Skeletal muscle cell (primary cell): ENCODE results near the gene MUC13.

Experiments used
- DNase-seq: peaks from one replicate; pipeline ENCODE4 v3.0.0-alpha.2; 2010; ENCODE audit warnings: low read depth
- H3K4me3 ChIP-seq: 2 replicates; pipeline ENCODE4 v1.5.1; 2011; ENCODE audit warnings: low read depth, mild to moderate bottlenecking, control low read depth, low read length, moderate library complexity

The MUC13 gene

DNA sequence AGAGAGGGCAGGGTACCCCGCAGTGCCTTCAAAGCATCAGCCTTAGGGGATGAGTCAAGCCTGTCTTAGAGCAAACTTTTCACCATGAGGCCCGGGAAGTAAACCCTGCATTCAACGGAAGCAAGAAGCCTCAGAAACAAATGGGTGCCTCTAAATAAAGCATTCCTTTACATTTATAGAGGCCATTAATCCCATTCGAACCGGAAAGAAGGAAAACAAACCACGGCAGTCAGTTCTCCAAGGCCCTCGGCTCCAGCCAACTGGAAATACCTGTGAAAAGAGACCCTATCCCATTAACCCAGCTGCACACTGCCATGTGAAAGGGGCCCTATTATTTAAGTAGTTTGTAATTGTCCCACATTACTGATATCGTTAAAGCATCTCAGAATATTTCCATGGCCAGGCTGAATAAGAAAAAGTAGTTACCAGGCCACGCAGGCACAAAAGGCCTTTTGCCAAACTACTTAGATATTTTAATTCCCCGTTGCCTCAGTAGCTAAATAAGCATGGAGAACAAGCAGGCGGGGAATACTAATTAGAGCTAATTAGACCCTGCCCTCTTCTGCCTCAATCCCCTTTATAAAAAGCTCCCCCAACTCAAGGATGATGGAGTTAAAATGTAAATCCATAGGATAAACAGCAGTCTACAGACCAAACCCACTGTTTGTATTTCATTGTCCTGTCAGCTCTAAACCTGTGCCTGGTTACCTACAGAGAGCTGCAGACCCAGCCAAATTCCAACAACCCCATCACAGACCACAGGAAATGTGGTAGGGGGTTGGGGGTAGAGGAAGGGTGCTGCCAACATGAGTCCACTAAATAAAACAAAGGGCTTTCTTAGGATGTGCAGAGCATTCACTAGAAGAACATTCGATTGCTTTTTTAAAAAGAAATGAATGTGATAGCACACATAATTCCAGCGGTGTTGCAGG lies 51.5 kb downstream of the MUC13 start:
- H3K4me3 ChIP-seq = no peak overlapping the region
- no peak for DNase-seq

DNA sequence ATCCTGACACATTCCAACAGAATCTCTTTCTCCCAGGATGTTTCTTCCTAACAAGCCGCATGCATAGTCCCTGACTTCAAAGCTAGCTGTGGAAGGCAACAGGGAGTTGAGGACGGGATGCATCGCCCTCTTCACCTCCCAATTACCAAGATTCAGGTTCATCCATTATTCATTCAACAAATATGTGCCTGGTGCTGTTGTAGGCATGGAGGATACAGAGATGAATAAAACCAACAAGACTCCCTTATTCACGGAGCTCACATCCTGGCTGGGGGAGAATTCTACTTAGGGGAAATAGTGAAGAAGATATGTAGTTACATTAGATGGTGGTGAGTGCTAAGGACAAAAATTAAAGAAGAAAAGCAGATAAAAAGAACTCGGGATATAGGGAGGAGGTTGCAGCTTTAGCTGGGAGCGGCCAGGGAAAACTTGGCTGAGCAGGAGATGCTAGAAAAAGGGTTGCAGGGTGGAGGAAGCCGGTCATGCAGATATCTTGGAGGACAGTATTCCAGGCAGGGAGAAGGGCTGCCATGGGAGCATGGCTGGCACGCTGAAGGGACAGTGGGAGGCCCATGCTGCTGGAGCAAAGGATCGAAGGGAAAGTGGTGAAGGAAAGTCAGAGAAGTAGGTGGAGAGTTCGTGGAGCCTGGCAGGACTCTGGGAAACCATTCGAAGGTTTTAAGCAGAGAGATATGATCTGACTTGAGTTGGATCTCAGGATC lies 52.4 kb downstream of the MUC13 start:
- DNase-seq = no peak

DNA sequence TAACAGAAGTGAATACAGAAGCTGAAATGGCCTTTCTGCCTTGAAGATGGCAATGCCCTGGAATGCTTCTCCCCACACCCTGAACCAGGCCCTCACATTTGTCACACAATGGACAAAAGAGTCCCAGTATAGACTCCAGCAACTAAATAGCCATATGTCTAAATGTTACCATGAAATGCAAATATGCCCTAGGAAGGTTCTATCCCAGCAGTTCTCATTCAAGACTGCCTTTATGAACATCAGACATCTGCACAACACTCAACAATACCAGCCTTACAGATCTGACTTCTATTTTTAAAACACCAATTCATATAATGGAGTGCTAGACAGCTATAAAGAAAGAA lies 55.2 kb downstream of the MUC13 start:
- no peak for DNase-seq
- no peak overlapping the region for H3K4me3 ChIP-seq

More for the DNA sequence above, 52.4 kb downstream of the MUC13 start:
- H3K4me3 ChIP-seq = no peak overlapping the region

DNA sequence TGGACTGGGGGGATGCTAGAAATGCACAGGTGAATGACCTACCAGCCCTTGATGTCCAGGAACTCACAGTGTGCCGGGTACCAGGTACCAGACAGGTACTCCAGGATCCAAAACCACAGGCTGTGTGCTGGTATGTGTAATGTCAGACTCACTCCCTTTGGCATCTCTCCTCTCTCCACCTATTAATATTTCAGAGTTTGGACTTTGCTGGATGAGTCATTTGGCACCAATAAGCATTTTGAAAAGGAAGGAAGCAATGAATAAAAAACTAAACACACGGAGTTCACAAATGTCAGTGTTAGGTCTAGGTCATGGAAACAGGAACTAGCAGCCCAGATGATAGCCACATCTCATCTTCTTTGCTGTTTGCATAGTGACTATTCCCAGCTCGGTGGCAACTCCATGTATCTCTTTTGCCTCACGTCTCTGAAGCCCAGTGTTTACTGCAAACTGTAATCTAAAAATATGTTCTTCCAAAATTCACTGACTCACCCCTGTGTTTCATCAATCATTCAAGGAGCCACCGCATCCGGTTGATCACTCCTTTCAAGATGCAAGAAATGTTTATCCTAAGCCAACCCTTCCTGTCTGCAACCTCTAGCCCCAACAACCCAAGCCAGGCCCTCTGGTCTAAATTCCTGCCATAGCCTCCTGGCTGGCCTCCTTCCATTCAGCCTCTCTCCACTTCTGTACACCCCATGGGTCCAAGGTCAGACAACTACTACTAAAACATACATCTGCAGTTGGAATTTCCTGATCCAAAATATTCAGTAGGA lies 55.8 kb downstream of the MUC13 start:
- peak; percentile 78 for DNase-seq

DNA sequence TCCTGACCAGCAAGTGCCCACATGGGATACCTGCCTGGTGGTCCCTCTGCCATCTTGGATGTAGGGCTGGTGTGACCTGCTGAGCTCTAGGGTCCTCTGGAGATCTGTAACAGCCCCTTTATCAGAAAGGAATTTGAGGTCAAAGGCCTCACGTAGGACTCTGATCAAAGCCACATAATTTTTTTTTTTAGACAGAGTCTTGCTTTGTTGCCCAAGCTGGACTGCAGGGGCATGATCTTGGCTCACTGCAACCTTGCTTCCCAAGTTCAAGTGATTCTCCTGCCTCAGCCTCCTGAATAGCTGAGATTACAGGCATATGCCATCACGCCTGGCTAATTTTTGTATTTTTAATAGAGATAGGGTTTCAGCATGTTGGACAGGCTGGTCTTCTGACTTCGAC lies 56.9 kb downstream of the MUC13 start:
- H3K4me3 ChIP-seq = no peak overlapping the region
- DNase-seq = no peak

More for the DNA sequence above, 55.8 kb downstream of the MUC13 start:
- H3K4me3 ChIP-seq = no peak overlapping the region

DNA sequence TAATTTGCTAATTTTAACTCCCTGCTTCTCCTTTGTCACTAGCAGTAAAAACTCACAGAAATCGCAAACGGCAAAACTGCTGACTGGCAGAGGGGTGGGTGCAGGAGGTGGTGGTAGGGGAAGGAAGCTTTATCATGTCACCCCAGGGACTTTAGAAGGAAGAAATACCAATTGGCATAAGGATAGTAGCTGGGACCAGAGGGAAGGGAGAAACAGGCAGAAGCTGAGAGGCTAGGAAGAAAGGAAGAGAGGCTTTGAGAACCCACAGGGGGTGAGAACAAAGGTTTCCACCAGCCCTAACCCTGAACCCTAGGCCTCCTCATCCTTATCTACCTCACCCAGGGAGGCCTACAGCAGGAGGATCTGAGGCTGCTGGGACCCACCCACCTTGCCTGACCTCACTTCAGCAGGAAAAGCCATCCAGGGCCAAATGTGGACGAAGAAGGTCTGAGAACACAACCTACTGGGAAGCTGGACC lies 58.1 kb downstream of the MUC13 start:
- no peak overlapping the region for H3K4me3 ChIP-seq
- no peak for DNase-seq

DNA sequence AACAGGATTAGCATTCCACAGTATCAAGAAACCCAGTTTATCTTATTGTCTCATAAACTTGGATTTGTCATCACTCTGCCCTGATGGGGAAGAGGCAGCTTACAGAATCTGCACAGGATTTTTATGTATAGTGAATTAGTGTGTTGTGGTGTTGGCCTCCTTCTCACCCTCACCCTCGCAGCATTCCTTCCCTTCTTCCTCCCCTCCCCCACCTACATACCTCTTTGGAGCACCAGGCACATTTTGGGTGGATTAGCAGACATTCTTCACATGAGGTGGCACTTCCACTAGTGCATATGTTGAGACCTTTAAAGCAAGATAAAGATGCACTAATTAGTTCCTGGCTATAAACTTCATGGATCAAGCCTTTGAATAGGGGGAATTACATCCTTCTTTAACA lies 61.3 kb downstream of the MUC13 start:
- no peak overlapping the region for H3K4me3 ChIP-seq
- no peak for DNase-seq

DNA sequence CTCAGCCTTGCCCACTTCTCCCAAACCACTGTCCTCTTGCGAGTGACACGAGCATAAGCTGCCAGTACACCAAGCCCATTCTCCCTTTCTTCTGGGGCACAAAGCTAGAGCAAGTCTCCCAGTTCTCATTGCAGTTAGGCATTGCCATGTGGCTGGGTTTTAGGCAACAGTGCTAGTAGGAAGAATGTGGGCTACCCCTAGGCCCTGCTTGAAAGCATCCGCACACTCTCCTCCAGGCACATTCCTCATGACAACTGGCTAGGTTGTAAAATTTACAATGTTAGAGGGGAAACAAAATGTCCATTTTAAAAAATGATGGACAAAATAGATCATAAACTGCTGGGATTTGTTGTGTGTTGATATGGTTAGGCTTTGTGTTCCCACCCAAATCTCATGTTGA lies 67.0 kb downstream of the MUC13 start:
- no peak overlapping the region for H3K4me3 ChIP-seq
- DNase-seq = no peak

DNA sequence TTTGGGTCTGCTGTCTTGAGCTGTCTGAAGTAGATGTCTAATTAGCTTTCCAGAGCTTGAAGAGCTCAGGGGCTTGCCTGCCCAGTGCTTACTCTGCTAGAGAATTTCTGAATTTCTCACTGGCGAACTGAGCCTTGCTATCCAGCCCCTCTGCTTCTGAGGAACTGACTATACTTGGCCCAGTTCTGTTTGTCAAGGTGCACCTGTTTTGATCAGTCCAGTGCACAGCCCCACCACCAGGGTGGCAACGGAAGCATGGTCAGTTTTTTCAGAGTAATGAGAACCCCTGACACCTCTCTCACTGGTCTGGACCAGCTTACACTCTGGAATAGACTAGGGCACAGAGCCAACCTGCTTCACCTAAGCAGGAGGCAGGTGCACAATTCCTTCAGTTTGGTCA lies 72.5 kb downstream of the MUC13 start:
- H3K4me3 ChIP-seq = no peak overlapping the region
- DNase-seq = no peak

DNA sequence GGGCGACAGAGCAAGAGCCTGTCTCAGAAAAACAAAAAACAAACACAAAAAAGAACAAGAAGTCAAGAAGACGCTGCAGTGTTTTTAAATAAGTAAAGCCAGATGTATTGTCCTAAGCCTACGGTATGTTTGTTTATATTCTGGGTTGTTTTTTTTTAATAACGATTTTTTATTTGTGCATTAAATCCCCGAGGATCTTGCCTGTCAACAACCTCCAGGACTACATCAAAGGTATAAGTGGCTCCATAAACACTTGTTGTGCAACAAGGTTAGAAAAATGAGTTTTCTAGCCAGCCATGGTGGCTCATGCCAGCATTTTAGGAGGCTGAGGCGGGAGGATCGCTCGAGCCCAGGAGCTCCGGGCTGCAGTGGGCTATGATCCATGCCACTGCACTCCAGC lies 73.5 kb downstream of the MUC13 start:
- no peak overlapping the region for H3K4me3 ChIP-seq
- no peak for DNase-seq

DNA sequence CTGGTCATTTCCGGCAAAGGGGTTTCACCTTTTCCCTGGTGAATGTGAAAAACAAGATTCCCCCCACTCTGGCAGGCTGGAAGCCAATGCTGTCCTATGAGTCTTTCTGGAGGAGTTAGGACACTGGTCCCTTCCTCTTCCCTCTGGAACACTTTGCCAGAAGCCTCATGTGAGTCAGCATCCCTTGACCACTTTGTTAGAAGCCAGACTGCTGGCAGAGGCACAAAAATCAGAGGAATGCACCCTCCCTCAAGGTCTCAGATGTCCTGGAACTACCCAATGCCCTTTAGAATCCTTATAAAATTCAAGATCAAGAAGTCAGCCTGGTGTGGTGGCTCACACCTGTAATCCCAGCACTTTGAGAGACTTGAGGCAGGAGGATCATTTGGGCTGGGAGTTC lies 74.0 kb downstream of the MUC13 start:
- peak; percentile 87 for DNase-seq
- no peak overlapping the region for H3K4me3 ChIP-seq

DNA sequence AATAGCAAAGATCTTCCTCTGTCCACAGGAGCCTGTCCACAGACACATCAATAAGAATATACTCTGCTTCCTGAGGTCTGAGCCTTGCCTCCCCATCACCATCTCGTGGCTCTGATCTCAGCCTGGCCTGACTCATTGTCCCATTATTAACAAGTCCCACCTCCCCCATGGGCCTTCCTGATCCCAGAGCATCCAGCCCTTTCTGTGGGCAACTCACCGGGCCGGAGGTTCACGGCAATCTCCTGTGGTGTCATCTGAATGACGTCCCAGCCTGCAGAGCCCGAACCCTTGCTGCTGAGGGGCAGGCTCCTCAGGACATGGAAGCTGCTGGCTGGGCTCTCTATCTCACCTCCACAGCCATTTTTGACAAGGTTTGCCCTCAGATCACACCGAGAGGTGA lies 75.5 kb downstream of the MUC13 start:
- no peak overlapping the region for H3K4me3 ChIP-seq
- DNase-seq = peak; percentile 58

DNA sequence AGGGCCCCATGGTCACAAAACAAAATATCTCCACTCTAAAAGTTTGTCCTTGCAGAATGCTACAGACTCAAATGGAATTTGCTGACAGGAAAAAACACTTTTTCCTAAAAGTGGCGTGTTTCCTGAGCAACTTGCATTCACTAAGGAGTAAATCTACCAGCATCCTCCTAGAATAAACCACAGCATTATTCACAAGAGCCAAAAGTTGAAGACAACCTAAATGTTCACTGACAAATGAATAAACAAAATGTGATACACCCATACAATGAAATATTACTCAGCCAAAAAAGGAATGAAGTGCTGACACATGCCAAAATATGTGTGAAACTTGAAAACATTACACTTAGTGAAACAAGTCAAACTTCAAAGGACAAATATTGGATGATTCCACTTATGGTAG lies 76.3 kb downstream of the MUC13 start:
- no peak overlapping the region for H3K4me3 ChIP-seq
- no peak for DNase-seq

DNA sequence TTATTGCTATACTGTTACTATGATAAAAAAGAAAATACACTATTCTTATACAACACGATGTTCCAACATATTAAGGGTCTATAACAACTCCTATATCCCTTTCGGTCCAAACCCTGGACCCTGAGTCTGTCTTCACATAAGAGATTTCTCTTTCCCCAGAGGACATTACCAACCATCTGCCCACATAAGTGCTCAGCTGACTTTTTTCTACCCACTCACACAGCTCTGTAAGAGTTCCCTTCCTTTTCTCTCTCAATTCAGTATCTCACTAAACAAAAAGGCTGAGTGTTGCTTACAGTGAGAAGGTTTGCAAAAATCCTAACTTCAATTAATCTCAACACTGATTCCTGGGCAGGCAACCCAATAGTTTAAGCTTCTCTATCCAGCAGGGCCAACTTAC lies 77.9 kb downstream of the MUC13 start:
- DNase-seq = no peak
- H3K4me3 ChIP-seq = no peak overlapping the region
